ENCODE data around the gene CAMTA1.

DNA sequence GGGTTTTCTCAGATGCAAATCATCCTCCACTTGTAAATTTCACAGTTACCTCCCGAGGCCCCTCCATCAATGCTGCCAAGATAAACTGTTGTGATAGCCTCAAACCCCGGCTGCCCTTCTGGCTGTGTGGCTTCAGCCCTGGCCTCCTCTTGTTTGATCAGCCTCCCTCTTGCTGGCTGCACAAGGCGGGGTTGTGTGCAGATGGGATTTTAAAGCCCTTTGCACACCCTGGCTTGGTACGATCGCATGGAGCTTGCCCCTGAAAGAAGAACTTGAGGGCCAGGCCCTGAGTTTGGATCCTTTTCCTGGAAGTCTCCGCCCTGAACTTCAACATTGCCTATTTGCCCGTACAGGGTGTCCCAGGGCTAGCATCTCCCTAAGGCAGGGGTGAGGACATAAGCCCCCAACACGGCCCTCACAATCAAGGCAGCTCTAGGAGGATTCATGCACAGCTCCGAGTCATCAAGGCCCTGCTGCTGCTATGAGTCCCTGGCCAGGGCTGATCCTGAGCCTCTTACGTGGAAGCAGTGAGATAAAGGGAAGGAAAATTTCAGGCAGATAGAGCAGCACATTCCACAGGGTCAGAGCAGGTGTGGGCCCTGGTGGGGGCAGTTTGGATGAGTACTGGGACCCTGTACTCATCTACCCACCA is 804.6 kb downstream of the CAMTA1 start:
- TF ChIP-seq, protein P1, sequence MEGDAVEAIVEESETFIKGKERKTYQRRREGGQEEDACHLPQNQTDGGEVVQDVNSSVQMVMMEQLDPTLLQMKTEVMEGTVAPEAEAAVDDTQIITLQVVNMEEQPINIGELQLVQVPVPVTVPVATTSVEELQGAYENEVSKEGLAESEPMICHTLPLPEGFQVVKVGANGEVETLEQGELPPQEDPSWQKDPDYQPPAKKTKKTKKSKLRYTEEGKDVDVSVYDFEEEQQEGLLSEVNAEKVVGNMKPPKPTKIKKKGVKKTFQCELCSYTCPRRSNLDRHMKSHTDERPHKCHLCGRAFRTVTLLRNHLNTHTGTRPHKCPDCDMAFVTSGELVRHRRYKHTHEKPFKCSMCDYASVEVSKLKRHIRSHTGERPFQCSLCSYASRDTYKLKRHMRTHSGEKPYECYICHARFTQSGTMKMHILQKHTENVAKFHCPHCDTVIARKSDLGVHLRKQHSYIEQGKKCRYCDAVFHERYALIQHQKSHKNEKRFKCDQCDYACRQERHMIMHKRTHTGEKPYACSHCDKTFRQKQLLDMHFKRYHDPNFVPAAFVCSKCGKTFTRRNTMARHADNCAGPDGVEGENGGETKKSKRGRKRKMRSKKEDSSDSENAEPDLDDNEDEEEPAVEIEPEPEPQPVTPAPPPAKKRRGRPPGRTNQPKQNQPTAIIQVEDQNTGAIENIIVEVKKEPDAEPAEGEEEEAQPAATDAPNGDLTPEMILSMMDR (IDR thresholded peaks at IDR 0.05; ENCODE audit: insufficient read depth, low read length, poor library complexity, severe bottlenecking), result no peak
- no peak for TF ChIP-seq EZH2phosphoT487 (conservative IDR thresholded peaks at IDR 0.05; ENCODE audit: low read length)

Data from SU-DHL-6 (cell line).